Upper lobe of right lung (tissue), 1 donor: Measurements from ENCODE around the gene PIGW. TPM values are rescaled to one million over a fixed set of nuclear protein-coding genes. Genes with fewer than 3 reads are reported as not detected.

Experiments
- ATAC-seq: fragments of 200-7000 bp; cut with Tn5 transposase; one replicate; pipeline ENCODE4 v1.9.1; 2020; ENCODE audit warnings: mild to moderate bottlenecking, moderate library complexity
- DNase-seq: peaks from one replicate; pipeline ENCODE4 v3.0.0-alpha.2; 2020
- H3K27ac ChIP-seq: fragments of 200-600 bp; one replicate; pipeline ENCODE4 v1.8.0; 2022
- H3K27me3 ChIP-seq: fragments of 200-600 bp; one replicate; pipeline ENCODE4 v1.8.0; 2022; ENCODE audit warnings: mild to moderate bottlenecking
- H3K36me3 ChIP-seq: fragments of 200-600 bp; one replicate; pipeline ENCODE4 v1.8.0; 2022
- H3K4me1 ChIP-seq: fragments of 200-600 bp; one replicate; pipeline ENCODE4 v1.8.0; 2022
- H3K4me3 ChIP-seq: fragments of 200-600 bp; one replicate; pipeline ENCODE4 v1.8.0; 2022; ENCODE audit warnings: mild to moderate bottlenecking
- H3K9me3 ChIP-seq: fragments of 200-600 bp; one replicate; pipeline ENCODE4 v1.8.0; 2022
- CTCF ChIP-seq: fragments of 200-600 bp; IDR thresholded peaks from one replicate; pipeline ENCODE4 v1.8.0; 2022; ENCODE audit warnings: antibody characterized with exemption
- intact Hi-C: fragments of 100-400 bp; cut with DNase I; formaldehyde crosslinking; loops from one replicate; pipeline ENCODE4 v1.11.0; 2022
- long read RNA-seq: library from polyadenylated mRNA; unstranded; transcript quantifications from one replicate; pipeline ENCODE4 v2.0.0, GENCODE V29; 2021
- total RNA-seq: library from RNA; stranded (reverse); fragmentation: NEBNext Ultra II Directional; extraction: Animal tissue kit (Norgen Biotek cat#: 25700); gene quantifications from one replicate; pipeline ENCODE4 v1.2.1, GENCODE V29; 2021
- donor health status: DM: no; HTN: yes; CAD: no; lungs with severe emphysema.

The PIGW gene
- 8.6 TPM for total RNA-seq
- long read RNA-seq, transcript PIGW-204 (2 exons, 2,312 nt): major isoform, 6 of 10 reads
- long read RNA-seq, partial matches to known transcripts: 0 of 10 reads
- long read RNA-seq, other reads (novel, unspliced or antisense): 0 of 10 reads

- TF ChIP-seq CTCF: no peak
- DNase-seq (peak; percentile 96), ATAC-seq (peak; percentile 95)
- Histone ChIP-seq H3K4me1 (peaks cover 4% of the 10 kb centered on the region), H3K4me3 (peak within 1 kb of the TSS; percentile 97), H3K36me3 (peaks cover 39% of the 10 kb centered on the region), H3K9me3 (no peaks in the 10 kb centered on the region), H3K27me3 (no peaks in the 10 kb centered on the region), H3K27ac (peak within 1 kb of the TSS; percentile 99)
- intact Hi-C loops: no loop called here
Measured at GRCh38 chr17:36534840-36535668, at the start of gene PIGW, which contains the start of gene MYO19. Gene PIGW, plus strand, starts transcription at chr17:36534987. Its CDS starts 2,115 bp downstream, at chr17:36537102. Gene MYO19, minus strand, starts transcription at chr17:36534868. Its CDS starts 2,330 bp downstream, at chr17:36532538.

- no peak for TF ChIP-seq CTCF
- Histone ChIP-seq H3K4me3 (no peak overlapping the region), H3K4me1 (peaks cover 29% of the 10 kb centered on the region), H3K27me3 (peaks cover 21% of the 10 kb centered on the region), H3K9me3 (no peaks in the 10 kb centered on the region), H3K36me3 (no peaks in the 10 kb centered on the region), H3K27ac (no peak overlapping the region)
- no peak for DNase-seq
- no peak for ATAC-seq
- intact Hi-C loops: no loop called here
Measured at GRCh38 chr17:36485027-36485426, 49.8 kb upstream of the PIGW start.

GRCh38 chr17:36485805-36486203 lies 49.0 kb upstream of the PIGW start:
- TF ChIP-seq CTCF: no peak
- H3K4me1 ChIP-seq: peaks cover 29% of the 10 kb centered on the region
- peaks cover 17% of the 10 kb centered on the region for H3K27me3 ChIP-seq
- H3K27ac ChIP-seq: no peak overlapping the region
- no peaks in the 10 kb centered on the region for H3K9me3 ChIP-seq
- no peaks in the 10 kb centered on the region for H3K36me3 ChIP-seq
- intact Hi-C loops: no loop called here
- peak overlapping the region; percentile 78 for H3K4me3 ChIP-seq
- ATAC-seq (no peak), DNase-seq (no peak)

DNA sequence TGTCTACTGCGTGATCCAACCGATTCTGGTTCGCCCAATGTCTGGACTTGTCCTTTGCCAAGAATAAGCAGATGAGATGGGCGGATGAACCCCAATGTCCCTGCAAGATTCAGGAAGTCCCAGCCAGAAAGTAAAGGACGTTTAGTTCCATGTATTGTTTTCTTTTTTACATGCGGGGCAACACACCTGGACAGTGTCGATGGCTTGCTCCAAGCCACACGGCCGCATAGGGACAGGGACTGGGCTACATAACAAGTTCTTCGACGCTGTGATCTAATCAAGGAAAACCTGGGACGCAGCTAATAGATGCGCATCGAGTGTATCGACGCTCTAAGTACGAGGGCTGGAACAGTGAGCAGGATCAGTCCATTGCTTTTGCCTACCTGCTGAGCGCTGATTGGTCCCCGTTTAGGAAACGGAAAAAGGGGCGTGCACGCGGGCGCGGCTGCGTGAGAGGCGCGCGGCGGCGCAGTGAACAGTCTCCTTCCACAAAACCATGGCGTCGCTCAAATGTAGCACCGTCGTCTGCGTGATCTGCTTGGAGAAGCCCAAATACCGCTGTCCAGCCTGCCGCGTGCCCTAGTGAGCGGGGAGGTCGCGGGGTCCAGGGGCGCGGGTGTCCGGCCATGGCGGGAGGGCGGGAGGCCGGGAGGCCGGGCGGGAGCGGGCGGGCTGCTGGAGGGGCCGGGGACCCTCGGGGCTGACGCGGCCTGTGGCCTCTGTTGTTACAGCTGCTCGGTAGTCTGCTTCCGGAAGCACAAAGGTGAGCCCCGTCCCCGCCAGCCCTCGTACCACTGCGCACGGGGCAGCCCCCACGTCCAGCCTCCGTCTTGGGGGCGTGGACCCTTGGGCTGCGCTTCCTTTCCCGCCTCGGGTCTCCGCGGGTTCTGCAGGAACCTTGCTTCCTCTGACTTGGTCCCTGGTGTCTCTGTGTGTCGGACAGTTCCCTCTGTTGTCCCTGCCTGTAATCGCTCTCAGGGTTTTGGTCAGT lies 48.3 kb upstream of the PIGW start, which contains the start of gene ZNHIT3:
Gene ZNHIT3, plus strand, starts transcription at position 478 of the 991 bp plus-strand sequence. Its CDS starts 19 bp downstream, at position 497.
- no peak for TF ChIP-seq CTCF
- H3K27me3 ChIP-seq: peaks cover 13% of the 10 kb centered on the region
- DNase-seq (peak; percentile 94), ATAC-seq (peak; percentile 96)
- peaks cover 29% of the 10 kb centered on the region for H3K4me1 ChIP-seq
- H3K27ac ChIP-seq: peak within 1 kb of the TSS; percentile 91
- H3K4me3 ChIP-seq: peak within 1 kb of the TSS; percentile 78
- no peaks in the 10 kb centered on the region for H3K9me3 ChIP-seq
- intact Hi-C loops: no loop called here
- peaks cover 2% of the 10 kb centered on the region for H3K36me3 ChIP-seq

DNA sequence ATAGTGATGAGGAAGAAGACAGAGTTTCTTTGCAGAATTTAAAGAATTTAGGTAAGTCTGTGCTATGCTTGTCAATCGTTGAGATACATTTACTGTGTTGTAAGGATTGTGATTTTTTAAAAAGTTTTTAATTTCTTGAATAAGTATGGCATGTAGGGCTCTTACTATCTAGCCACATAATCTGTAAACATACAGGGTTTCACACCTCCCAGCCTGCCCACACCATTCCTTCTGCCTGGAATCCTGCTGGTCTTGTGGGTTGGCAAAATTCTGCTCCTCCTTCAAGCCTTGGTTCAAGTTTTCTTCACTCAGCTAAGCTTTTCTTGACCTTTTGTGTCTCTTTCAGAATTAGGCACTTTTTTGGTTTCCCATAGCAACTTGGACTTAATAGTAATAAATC lies 40.8 kb upstream of the PIGW start:
- peaks cover 73% of the 10 kb centered on the region for H3K36me3 ChIP-seq
- TF ChIP-seq CTCF: no peak
- no peaks in the 10 kb centered on the region for H3K4me1 ChIP-seq
- ATAC-seq: no peak
- no peak for DNase-seq
- H3K9me3 ChIP-seq: no peaks in the 10 kb centered on the region
- intact Hi-C loops: no loop called here
- no peak overlapping the region for H3K4me3 ChIP-seq
- H3K27ac ChIP-seq: no peak overlapping the region
- H3K27me3 ChIP-seq: no peaks in the 10 kb centered on the region
